Tibial nerve (tissue), 4 donors: ENCODE measurements around the gene DMGDH.

ENCODE experiments used
- CTCF ChIP-seq, 5 experiments: fragments of 200-600 bp in 3 of 5; fragments of 450-650 bp in 2 of 5; sonication (generic) in 3 of 5; IDR thresholded peaks; one replicate each; pipeline ENCODE4 v1.5.1; 2016 to 2019; ENCODE audit warnings: antibody characterized with exemption in 5 of 5, mild to moderate bottlenecking in 3 of 5, moderate library complexity in 2 of 5
- EP300 ChIP-seq, 2 donors: sonication (generic); formaldehyde crosslinking; IDR thresholded peaks; one replicate each; pipeline ENCODE4 v1.6.1; 2017; ENCODE audit warnings: antibody characterized with exemption in 2 of 2, mild to moderate bottlenecking in 1 of 2
- POLR2A ChIP-seq, 2 donors: fragments of 450-650 bp; IDR thresholded peaks; one replicate each; pipeline ENCODE4 v1.6.1; 2017; ENCODE audit warnings: antibody characterized with exemption in 2 of 2, mild to moderate bottlenecking in 2 of 2, moderate library complexity in 2 of 2

GRCh38 chr5:78959767-78960166 is 109.7 kb downstream of the DMGDH start:
- TF ChIP-seq CTCF (IDR thresholded peaks at IDR 0.05) (no peak), POLR2A (IDR thresholded peaks at IDR 0.05) (no peak), EP300 (IDR thresholded peaks at IDR 0.05) (no peak)
